IgD-negative memory B cell (primary cell): ENCODE measurements around the gene CXCL16. TPM values are rescaled to one million over a fixed set of nuclear protein-coding genes. Genes with fewer than 3 reads are reported as not detected.
"Not testable (repeated sequence)": the region's sequence is repeated elsewhere in the genome, so short reads cannot be mapped to it uniquely, and the experiment has no call there.

Experiments used
- H3K27ac Mint-ChIP-seq, 3 donors: one replicate each; pipeline ENCODE4 v1.8.0; 2020 to 2022; ENCODE audit warnings: mild to moderate bottlenecking in 3 of 3, mixed read lengths in 3 of 3, moderate library complexity in 1 of 3
- H3K27me3 Mint-ChIP-seq: one replicate; pipeline ENCODE4 v1.8.0; 2021; ENCODE audit warnings: mixed read lengths
- H3K36me3 Mint-ChIP-seq: one replicate; pipeline ENCODE4 v1.8.0; 2020; ENCODE audit warnings: mild to moderate bottlenecking, mixed read lengths
- H3K4me1 Mint-ChIP-seq, 3 donors: one replicate each; pipeline ENCODE4 v1.8.0; 2020 to 2022; ENCODE audit warnings: mixed read lengths in 3 of 3, mild to moderate bottlenecking in 1 of 3
- H3K4me3 Mint-ChIP-seq, 4 donors: one replicate each; pipeline ENCODE4 v1.8.0; 2020 to 2022; ENCODE audit warnings: mild to moderate bottlenecking in 4 of 4, mixed read lengths in 4 of 4, moderate library complexity in 3 of 4
- H3K9me3 Mint-ChIP-seq, 3 donors: one replicate each; pipeline ENCODE4 v1.8.0; 2020 to 2021; ENCODE audit warnings: mixed read lengths in 3 of 3, mild to moderate bottlenecking in 1 of 3
- polyA plus RNA-seq: library from polyadenylated mRNA; unstranded; fragments of 300-500 nt; fragmentation: Illumina TruSeq; gene quantifications from one replicate; pipeline ENCODE4 v1.2.3, GENCODE V29; 2021

Gene CXCL16
- polyA plus RNA-seq, 1 donor from 2014 or later, result 17.7 TPM

GRCh38 chr17:4706121-4706520, 33.6 kb downstream of the CXCL16 start:
- peaks cover 0 to 2% (median 0%) of the 10 kb centered on the region in 3 donors for H3K9me3 Mint-ChIP-seq
- no peaks in the 10 kb centered on the region for H3K27me3 Mint-ChIP-seq
- no peaks in the 10 kb centered on the region for H3K36me3 Mint-ChIP-seq
- peak overlapping the region in 3 of 4 donors; percentile 4 to 81 (median 42) for H3K4me3 Mint-ChIP-seq
- H3K4me1 Mint-ChIP-seq, result peaks cover 27 to 33% (median 29%) of the 10 kb centered on the region in 3 donors
- H3K27ac Mint-ChIP-seq, result peak overlapping the region in 1 of 3 donors; percentile 92

GRCh38 chr17:4704991-4705390, 34.7 kb downstream of the CXCL16 start:
- H3K27me3 Mint-ChIP-seq, result no peaks in the 10 kb centered on the region
- peaks cover 0 to 2% (median 0%) of the 10 kb centered on the region in 3 donors for H3K9me3 Mint-ChIP-seq
- H3K4me1 Mint-ChIP-seq, result peaks cover 27 to 34% (median 31%) of the 10 kb centered on the region in 3 donors
- no peaks in the 10 kb centered on the region for H3K36me3 Mint-ChIP-seq
- peak overlapping the region; percentile 92 to 97 (median 96) for H3K27ac Mint-ChIP-seq
- H3K4me3 Mint-ChIP-seq, result peak overlapping the region; percentile 81 to 96 (median 92)

GRCh38 chr17:4704574-4704907, 35.2 kb downstream of the CXCL16 start:
- Mint-ChIP-seq H3K4me1 (peaks cover 27 to 31% (median 28%) of the 10 kb centered on the region in 3 donors), H3K27ac (peak overlapping the region; percentile 92 to 97 (median 96)), H3K4me3 (peak overlapping the region; percentile 81 to 96 (median 92))
- not testable (repeated sequence) for H3K36me3 Mint-ChIP-seq, H3K9me3 Mint-ChIP-seq, H3K27me3 Mint-ChIP-seq

- H3K9me3 Mint-ChIP-seq, result no peaks in the 10 kb centered on the region
- H3K36me3 Mint-ChIP-seq, result no peaks in the 10 kb centered on the region
- peak overlapping the region; percentile 81 to 96 (median 92) for H3K4me3 Mint-ChIP-seq
- peak overlapping the region; percentile 92 to 97 (median 96) for H3K27ac Mint-ChIP-seq
- peaks cover 27 to 29% (median 28%) of the 10 kb centered on the region in 3 donors for H3K4me1 Mint-ChIP-seq
- H3K27me3 Mint-ChIP-seq, result no peaks in the 10 kb centered on the region
These were observed 36.4 kb downstream of the CXCL16 start for GRCh38 chr17:4703330-4703691.

GRCh38 chr17:4701116-4701515, 38.6 kb downstream of the CXCL16 start:
- H3K9me3 Mint-ChIP-seq, result no peaks in the 10 kb centered on the region
- peaks cover 34 to 40% (median 39%) of the 10 kb centered on the region in 3 donors for H3K4me1 Mint-ChIP-seq
- H3K27ac Mint-ChIP-seq, result peak overlapping the region in 1 of 3 donors; percentile 92
- no peaks in the 10 kb centered on the region for H3K36me3 Mint-ChIP-seq
- peak overlapping the region in 1 of 4 donors; percentile 82 for H3K4me3 Mint-ChIP-seq
- H3K27me3 Mint-ChIP-seq, result no peaks in the 10 kb centered on the region

GRCh38 chr17:4699401-4700056, 40.2 kb downstream of the CXCL16 start:
- not testable (repeated sequence) for H3K9me3 Mint-ChIP-seq, H3K27ac Mint-ChIP-seq, H3K27me3 Mint-ChIP-seq, H3K36me3 Mint-ChIP-seq
- Mint-ChIP-seq H3K4me3 (peak overlapping the region in 1 of 4 donors; percentile 55), H3K4me1 (peaks cover 34 to 39% (median 37%) of the 10 kb centered on the region in 3 donors)

- H3K27me3 Mint-ChIP-seq, result no peaks in the 10 kb centered on the region
- no peaks in the 10 kb centered on the region for H3K36me3 Mint-ChIP-seq
- peaks cover 14 to 27% (median 24%) of the 10 kb centered on the region in 3 donors for H3K4me1 Mint-ChIP-seq
- peak overlapping the region; percentile 47 to 81 (median 72) for H3K4me3 Mint-ChIP-seq
- H3K27ac Mint-ChIP-seq, result peak overlapping the region; percentile 75 to 91 (median 85)
- H3K9me3 Mint-ChIP-seq, result no peaks in the 10 kb centered on the region
These were observed 43.3 kb downstream of the CXCL16 start for GRCh38 chr17:4696437-4696805.

GRCh38 chr17:4693416-4693815, 46.3 kb downstream of the CXCL16 start:
- Mint-ChIP-seq H3K4me3 (peak overlapping the region in 1 of 4 donors; percentile 46), H3K36me3 (peaks cover 6% of the 10 kb centered on the region), H3K4me1 (peaks cover 15 to 27% (median 26%) of the 10 kb centered on the region in 3 donors), H3K9me3 (no peaks in the 10 kb centered on the region), H3K27me3 (no peaks in the 10 kb centered on the region), H3K27ac (no peak overlapping the region)

GRCh38 chr17:4691686-4692085, 48.0 kb downstream of the CXCL16 start:
- Mint-ChIP-seq H3K9me3 (no peaks in the 10 kb centered on the region), H3K27ac (no peak overlapping the region), H3K4me3 (no peak overlapping the region), H3K4me1 (peaks cover 11 to 18% (median 17%) of the 10 kb centered on the region in 3 donors), H3K27me3 (no peaks in the 10 kb centered on the region), H3K36me3 (peaks cover 8% of the 10 kb centered on the region)

GRCh38 chr17:4690745-4691144, 49.0 kb downstream of the CXCL16 start:
- H3K4me1 Mint-ChIP-seq, result peaks cover 6 to 14% (median 10%) of the 10 kb centered on the region in 3 donors
- no peak overlapping the region for H3K27ac Mint-ChIP-seq
- no peaks in the 10 kb centered on the region for H3K27me3 Mint-ChIP-seq
- H3K36me3 Mint-ChIP-seq, result peaks cover 11% of the 10 kb centered on the region
- H3K4me3 Mint-ChIP-seq, result peak overlapping the region in 1 of 4 donors; percentile 33
- no peaks in the 10 kb centered on the region for H3K9me3 Mint-ChIP-seq

GRCh38 chr17:4689872-4690271, 49.9 kb downstream of the CXCL16 start:
- Mint-ChIP-seq H3K36me3 (peaks cover 13% of the 10 kb centered on the region), H3K4me1 (peaks cover 8 to 14% (median 10%) of the 10 kb centered on the region in 3 donors)
- not testable (repeated sequence) for H3K27ac Mint-ChIP-seq, H3K4me3 Mint-ChIP-seq, H3K27me3 Mint-ChIP-seq, H3K9me3 Mint-ChIP-seq

GRCh38 chr17:4683739-4684138, 56.0 kb downstream of the CXCL16 start:
- H3K4me3 Mint-ChIP-seq, H3K27me3 Mint-ChIP-seq, H3K9me3 Mint-ChIP-seq, H3K4me1 Mint-ChIP-seq, H3K27ac Mint-ChIP-seq: not testable (repeated sequence)
- peaks cover 13% of the 10 kb centered on the region for H3K36me3 Mint-ChIP-seq

Other genes with a start within 250 kb of the CXCL16 start
- not detected for gene SPNS2, start 241.0 kb downstream of the CXCL16 start, polyA plus RNA-seq
- 28.5 TPM for gene MYBBP1A, start 184.5 kb downstream of the CXCL16 start, polyA plus RNA-seq
- gene GGT6, start 179.4 kb downstream of the CXCL16 start, polyA plus RNA-seq, result not detected
- not detected for gene SMTNL2, start 155.4 kb downstream of the CXCL16 start, polyA plus RNA-seq
- gene ALOX15, start 98.2 kb downstream of the CXCL16 start, polyA plus RNA-seq, result 0.41 TPM
- 12.7 TPM for gene PELP1, start 35.8 kb downstream of the CXCL16 start, polyA plus RNA-seq
- 21.5 TPM for gene ARRB2, start 29.3 kb downstream of the CXCL16 start, polyA plus RNA-seq
- 48.1 TPM for gene MED11, start 8.5 kb downstream of the CXCL16 start, polyA plus RNA-seq
- gene ZMYND15, start 95 bp downstream of the CXCL16 start, polyA plus RNA-seq, result not detected
- not detected for gene TM4SF5, start 32.0 kb upstream of the CXCL16 start, polyA plus RNA-seq
- not detected for gene VMO1, start 46.4 kb upstream of the CXCL16 start, polyA plus RNA-seq
- not detected for gene GLTPD2, start 49.0 kb upstream of the CXCL16 start, polyA plus RNA-seq
- gene PSMB6, start 56.2 kb upstream of the CXCL16 start, polyA plus RNA-seq, result 261 TPM
- gene PLD2, start 67.2 kb upstream of the CXCL16 start, polyA plus RNA-seq, result 4.9 TPM
- 21.4 TPM for gene MINK1, start 93.4 kb upstream of the CXCL16 start, polyA plus RNA-seq
- 1.0 TPM for gene C17orf107, start 159.6 kb upstream of the CXCL16 start, polyA plus RNA-seq
- 0.89 TPM for gene CHRNE, start 163.2 kb upstream of the CXCL16 start, polyA plus RNA-seq
- 0.26 TPM for gene GP1BA, start 192.3 kb upstream of the CXCL16 start, polyA plus RNA-seq
- gene SLC25A11, start 200.1 kb upstream of the CXCL16 start, polyA plus RNA-seq, result 70.9 TPM
- gene RNF167, start 200.3 kb upstream of the CXCL16 start, polyA plus RNA-seq, result 27.3 TPM
- 1,903 TPM for gene PFN1, start 208.6 kb upstream of the CXCL16 start, polyA plus RNA-seq
- 3.1 TPM for gene ENO3, start 211.2 kb upstream of the CXCL16 start, polyA plus RNA-seq
- 97.1 TPM for gene SPAG7, start 227.9 kb upstream of the CXCL16 start, polyA plus RNA-seq
- gene CAMTA2, start 247.7 kb upstream of the CXCL16 start, polyA plus RNA-seq, result 19.1 TPM